ENCODE data around the gene PLA2G6. TPM values are rescaled to one million over a fixed set of nuclear protein-coding genes. Genes with fewer than 3 reads are reported as not detected.

PLA2G6 gene
- total RNA-seq, 1 donor from 2014 or later: 60.8 TPM

DNA sequence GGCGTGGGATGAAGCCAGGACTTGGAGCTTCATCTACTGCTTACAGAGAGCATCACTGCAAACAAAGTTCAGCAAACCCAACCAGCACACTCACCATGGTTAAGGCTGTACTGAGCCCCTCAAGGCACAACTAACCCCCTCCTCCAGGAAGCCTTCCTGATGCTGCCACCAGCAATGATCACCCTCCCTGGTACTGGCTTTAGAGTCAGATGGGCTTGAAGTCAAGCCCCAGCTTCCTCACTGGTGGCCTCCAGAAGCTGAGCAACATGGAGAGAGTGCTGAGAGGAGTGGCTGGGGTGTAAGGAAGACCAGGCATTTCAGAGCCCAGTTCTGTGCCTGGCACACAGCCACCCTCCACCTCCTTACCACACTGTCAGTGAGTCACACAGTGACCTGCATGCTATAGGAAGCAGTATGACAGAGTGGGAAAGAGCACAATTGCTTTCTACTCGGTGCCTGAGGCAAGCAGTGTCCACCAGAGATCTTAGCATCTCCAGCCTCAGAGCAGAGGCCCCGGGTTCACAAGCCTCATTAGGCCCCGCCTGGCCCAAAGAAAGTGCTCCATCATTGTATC, 46.4 kb downstream of the PLA2G6 start:
- intact Hi-C loops (cut with DNase I): no loop called here

DNA sequence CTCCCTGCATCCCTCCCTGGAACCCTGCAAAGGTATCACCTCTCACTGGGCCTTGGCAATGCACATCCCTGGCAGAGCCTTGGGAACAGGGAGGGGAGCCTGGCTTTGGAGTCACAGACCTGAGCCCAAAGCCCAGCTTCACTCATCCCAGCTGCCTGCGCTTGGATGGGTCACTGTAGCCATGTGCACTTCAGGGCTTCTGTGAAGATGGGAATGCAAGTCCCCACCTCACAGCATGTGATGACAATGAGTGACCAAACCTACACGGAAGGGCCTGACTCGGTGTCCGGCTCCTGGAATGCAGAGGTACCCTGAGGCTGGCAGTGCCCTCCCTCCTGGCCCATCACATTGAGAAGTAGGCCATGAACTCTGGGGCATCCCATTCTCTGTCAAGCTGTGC, 48.3 kb downstream of the PLA2G6 start:
- Histone ChIP-seq H3K27me3 (ENCODE audit: low read depth) (no peaks in the 10 kb centered on the region), H3K4me3 (no peak overlapping the region), H3K27ac (no peak overlapping the region), H3K4me1 (no peaks in the 10 kb centered on the region), H3K9me3 (no peaks in the 10 kb centered on the region), H3K36me3 (peaks cover 40% of the 10 kb centered on the region)
- intact Hi-C loops (cut with DNase I): no loop called here
- ATAC-seq: no peak
- no peak for DNase-seq
- TF ChIP-seq, protein P1, sequence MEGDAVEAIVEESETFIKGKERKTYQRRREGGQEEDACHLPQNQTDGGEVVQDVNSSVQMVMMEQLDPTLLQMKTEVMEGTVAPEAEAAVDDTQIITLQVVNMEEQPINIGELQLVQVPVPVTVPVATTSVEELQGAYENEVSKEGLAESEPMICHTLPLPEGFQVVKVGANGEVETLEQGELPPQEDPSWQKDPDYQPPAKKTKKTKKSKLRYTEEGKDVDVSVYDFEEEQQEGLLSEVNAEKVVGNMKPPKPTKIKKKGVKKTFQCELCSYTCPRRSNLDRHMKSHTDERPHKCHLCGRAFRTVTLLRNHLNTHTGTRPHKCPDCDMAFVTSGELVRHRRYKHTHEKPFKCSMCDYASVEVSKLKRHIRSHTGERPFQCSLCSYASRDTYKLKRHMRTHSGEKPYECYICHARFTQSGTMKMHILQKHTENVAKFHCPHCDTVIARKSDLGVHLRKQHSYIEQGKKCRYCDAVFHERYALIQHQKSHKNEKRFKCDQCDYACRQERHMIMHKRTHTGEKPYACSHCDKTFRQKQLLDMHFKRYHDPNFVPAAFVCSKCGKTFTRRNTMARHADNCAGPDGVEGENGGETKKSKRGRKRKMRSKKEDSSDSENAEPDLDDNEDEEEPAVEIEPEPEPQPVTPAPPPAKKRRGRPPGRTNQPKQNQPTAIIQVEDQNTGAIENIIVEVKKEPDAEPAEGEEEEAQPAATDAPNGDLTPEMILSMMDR (IDR thresholded peaks at IDR 0.05): no peak

More for the DNA sequence above, 46.4 kb downstream of the PLA2G6 start:
- ATAC-seq: peak in 1 of 2 donors; percentile 20
- Histone ChIP-seq H3K27me3 (ENCODE audit: low read depth) (no peaks in the 10 kb centered on the region), H3K4me1 (no peaks in the 10 kb centered on the region), H3K4me3 (no peak overlapping the region), H3K27ac (no peak overlapping the region), H3K36me3 (peaks cover 33% of the 10 kb centered on the region), H3K9me3 (no peaks in the 10 kb centered on the region)
- no peak for DNase-seq
- TF ChIP-seq, protein P1 (IDR thresholded peaks at IDR 0.05): no peak

DNA sequence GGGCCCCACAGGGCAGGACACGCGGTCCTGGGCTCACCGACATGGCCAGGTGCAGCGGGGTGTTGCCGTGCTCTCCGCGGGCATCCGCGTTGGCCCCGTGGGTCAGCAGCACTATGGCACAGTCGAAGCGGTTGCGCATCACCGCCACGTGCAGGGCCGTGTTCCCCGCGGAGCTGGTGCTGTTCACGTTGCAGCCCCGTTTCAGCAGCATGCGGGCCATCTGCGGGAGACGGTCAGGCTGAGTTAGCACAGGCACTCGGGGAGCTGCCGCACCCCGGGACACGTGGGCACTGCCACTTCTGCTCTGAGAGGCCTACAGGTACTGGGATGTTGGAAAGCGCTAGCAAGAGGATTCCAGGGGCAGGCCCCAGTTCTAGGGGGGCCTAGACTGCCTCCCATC, 48.8 kb downstream of the PLA2G6 start:
- ATAC-seq (peak in 1 of 2 donors; percentile 27), DNase-seq (no peak)
- H3K9me3 ChIP-seq: no peaks in the 10 kb centered on the region
- H3K27ac ChIP-seq: no peak overlapping the region
- H3K4me1 ChIP-seq: no peaks in the 10 kb centered on the region
- intact Hi-C loops (cut with DNase I): no loop called here
- H3K4me3 ChIP-seq: no peak overlapping the region
- TF ChIP-seq, protein P1 (IDR thresholded peaks at IDR 0.05): no peak
- H3K27me3 ChIP-seq (ENCODE audit: low read depth): no peaks in the 10 kb centered on the region
- H3K36me3 ChIP-seq: peaks cover 40% of the 10 kb centered on the region

DNA sequence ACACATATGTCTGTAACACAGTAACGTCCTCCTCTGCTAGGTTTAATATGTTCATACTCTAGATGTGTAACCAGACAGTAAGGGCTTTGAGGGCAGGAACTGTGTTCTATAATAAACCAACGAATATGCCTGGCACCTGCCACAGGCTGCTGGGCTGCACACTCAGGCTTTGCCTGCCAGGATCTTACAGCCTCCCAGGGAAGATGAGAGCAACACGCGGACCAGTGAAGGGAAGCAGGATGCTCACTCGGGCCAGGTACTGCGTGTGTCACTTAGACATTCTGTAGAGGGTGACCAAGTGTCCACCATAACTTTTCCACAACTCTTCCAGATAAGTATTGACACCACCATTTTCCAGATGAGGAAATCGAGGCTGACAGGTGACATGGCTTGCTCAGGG, 49.5 kb downstream of the PLA2G6 start:
- TF ChIP-seq, protein P1 (IDR thresholded peaks at IDR 0.05): no peak
- Histone ChIP-seq H3K27me3 (ENCODE audit: low read depth) (no peaks in the 10 kb centered on the region), H3K4me1 (no peaks in the 10 kb centered on the region), H3K27ac (no peak overlapping the region), H3K36me3 (peaks cover 40% of the 10 kb centered on the region), H3K9me3 (no peaks in the 10 kb centered on the region), H3K4me3 (no peak overlapping the region)
- DNase-seq (no peak), ATAC-seq (no peak)
- intact Hi-C loops (cut with DNase I): no loop called here

DNA sequence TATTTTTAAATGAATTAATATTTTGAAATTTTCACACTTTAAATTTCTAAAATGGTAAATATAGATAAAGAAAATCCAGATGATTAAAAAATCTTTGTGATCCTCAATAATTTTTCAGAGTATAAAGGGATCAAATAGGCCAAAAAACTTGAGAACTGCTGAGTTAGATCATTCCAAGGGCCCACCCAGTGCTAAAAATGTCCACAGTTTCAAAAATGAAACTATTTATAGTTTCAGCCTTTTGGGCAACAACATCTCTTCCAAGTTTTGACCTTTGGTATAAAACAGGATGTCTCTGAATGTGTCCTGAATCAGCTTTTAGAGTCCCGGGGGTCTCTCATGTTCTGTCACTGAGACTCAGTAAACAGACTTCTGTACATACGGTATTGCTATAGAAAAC, 50.2 kb downstream of the PLA2G6 start:
- ATAC-seq (no peak), DNase-seq (no peak)
- Histone ChIP-seq H3K4me3 (no peak overlapping the region), H3K27ac (no peak overlapping the region), H3K36me3 (peaks cover 40% of the 10 kb centered on the region), H3K4me1 (no peaks in the 10 kb centered on the region), H3K9me3 (no peaks in the 10 kb centered on the region), H3K27me3 (ENCODE audit: low read depth) (no peaks in the 10 kb centered on the region)
- TF ChIP-seq, protein P1 (IDR thresholded peaks at IDR 0.05): no peak
- intact Hi-C loops (cut with DNase I): no loop called here
